Fibroblast of the conjunctiva (primary cell): Measurements from ENCODE around the gene CNTN2.

Experiments used
- DNase-seq: peaks from one replicate; pipeline ENCODE4 v3.0.0-alpha.2; 2010; ENCODE audit warnings: low read depth

Gene CNTN2

GRCh38 chr1:205018381-205018780, 24.6 kb upstream of the CNTN2 start:
- DNase-seq = no peak

GRCh38 chr1:205020466-205020865, 22.5 kb upstream of the CNTN2 start:
- no peak for DNase-seq

GRCh38 chr1:205024679-205025078, 18.3 kb upstream of the CNTN2 start:
- DNase-seq = no peak

DNA sequence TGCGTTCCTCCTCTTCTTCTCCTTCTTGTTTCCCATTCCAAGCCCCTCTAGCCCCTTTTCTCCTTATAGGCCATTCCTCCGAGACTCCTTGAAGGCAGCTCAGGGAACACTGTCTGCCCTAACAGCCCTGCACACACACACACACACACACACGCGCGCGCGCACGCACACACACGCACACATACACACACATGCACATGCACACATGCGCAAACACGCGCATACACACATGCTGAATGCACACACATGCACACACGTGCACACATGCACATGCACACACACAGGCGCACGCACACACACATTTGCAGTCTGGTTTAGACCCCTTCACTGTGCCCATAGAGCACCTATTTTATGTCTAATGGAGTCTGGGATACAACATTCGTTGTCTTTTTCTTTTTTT, 17.8 kb upstream of the CNTN2 start:
- DNase-seq = no peak

GRCh38 chr1:205026181-205026580, 16.8 kb upstream of the CNTN2 start:
- DNase-seq = no peak

- DNase-seq = no peak
Observed at GRCh38 chr1:205028390-205028789, 14.6 kb upstream of the CNTN2 start.

GRCh38 chr1:205028924-205029323, 14.1 kb upstream of the CNTN2 start:
- no peak for DNase-seq

GRCh38 chr1:205030241-205030640, 12.8 kb upstream of the CNTN2 start:
- no peak for DNase-seq

GRCh38 chr1:205030896-205031295, 12.1 kb upstream of the CNTN2 start:
- no peak for DNase-seq

GRCh38 chr1:205032508-205032907, 10.5 kb upstream of the CNTN2 start:
- DNase-seq = no peak

- DNase-seq = no peak
Observed at GRCh38 chr1:205037539-205037938, 5.5 kb upstream of the CNTN2 start.

DNA sequence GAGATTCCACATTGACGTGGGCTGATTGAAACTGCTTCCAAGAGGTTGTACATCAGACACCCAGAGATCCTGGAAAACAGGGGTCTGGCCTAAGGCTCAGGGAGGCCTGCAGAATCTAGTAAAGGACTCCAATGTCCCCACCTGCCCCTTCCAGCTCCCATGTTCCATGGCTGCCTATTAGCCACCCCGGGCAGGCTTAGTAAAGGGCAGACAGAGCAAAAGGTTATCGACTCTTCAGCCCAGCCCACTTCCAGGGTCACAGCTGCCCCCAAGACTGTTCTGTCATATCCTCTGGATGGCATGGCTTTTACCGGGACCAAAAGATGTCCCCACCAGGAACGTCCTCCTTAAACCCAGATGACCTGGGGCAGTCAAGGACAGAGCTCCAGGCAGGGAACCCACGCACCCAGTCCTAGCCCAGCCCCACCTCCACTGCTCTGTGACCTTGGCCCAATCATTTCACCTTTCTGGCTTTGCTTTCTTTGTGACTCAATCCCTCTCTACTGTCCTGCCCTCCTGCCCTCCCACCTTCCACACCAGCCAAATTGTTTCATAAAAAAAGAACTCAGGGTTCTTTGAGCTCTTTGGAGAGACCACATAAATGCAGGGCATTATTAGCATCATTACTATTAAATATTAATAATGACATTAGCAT, 4.8 kb upstream of the CNTN2 start:
- no peak for DNase-seq

GRCh38 chr1:205041001-205041715, 1.9 kb upstream of the CNTN2 start:
- DNase-seq = no peak

DNA sequence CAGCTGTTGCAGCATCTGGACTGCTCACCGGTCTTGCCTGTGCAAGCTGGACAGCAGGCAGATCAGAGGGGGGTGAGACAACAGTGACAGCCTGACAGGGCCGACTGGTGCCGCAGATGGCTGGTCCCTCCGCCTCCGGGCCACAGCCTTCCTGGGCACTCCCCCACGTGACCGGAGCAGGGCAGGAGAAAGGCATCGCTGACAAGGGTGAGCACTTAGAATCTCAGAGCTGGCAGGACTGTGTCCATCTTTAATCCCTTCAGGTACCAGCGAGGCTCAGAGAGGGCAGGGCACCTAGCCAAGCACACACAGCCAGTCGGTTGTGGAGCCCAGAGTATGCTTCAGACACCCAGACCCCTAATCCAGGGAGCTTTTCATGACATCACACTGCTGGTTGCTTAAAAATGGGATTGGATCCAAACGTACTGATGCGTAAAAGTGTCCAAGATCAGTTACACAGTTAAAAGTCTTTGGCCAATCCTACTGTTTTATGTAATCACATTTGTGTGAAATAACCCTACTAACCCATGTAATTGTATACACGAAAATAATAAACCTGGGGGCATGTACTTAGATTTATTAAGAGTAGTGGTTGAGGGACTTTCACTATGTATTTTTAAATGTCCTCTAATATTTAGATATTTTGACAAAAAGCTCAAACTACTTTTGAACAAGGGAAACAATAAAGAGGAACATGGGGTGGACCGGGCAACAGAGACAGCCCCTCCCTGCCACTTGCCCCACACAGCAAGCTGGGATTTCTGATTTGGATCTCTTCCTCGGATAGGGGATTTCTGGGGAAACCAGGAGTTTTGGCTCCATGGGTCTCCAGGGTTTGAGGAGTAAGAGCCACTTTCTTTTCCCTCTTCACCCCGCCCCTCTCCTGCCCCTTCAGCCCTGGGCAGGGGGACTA, 758 bp upstream of the CNTN2 start:
- no peak for DNase-seq

DNA sequence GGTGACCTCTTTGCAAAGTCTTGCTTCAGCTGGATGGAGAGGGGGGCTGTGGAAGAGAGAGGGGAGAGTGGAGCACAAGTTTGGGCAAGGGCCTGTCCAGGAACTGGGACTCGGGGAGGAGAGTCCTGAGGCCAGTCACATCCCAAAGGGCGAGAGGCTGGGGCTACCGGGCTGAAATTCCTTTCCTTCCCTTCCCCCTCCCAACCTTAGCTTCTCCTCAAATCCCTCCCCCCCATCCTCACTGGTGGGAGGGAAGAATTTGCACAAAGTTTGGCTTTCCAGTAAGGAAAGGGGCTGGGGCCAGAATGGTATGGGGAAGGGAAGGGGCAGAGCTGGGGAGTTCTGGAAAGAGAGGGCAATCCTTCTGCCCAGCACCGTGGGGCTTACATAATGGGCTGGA, 854 bp downstream of the CNTN2 start:
- no peak for DNase-seq

DNA sequence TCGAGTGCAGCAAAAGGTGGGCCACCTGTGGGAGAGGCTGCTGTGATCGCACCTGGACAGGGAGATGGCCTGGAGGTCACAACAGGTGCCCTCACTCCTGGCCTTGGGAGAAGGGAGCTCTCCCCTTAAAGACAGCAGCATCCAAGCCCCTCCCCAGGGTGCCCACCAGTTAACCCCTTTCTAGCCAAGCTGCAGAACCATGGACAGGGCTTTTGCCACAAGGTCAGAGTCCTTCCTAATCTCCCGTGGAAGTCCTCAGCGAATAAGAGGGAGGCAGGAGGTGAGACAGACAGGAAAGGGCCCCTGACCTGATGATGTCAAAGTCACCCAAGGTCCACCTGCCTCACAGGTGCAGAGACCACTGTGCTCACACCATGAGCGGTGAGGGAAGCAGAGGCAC, 1.7 kb downstream of the CNTN2 start:
- no peak for DNase-seq

GRCh38 chr1:205045146-205045545, 2.1 kb downstream of the CNTN2 start:
- no peak for DNase-seq

GRCh38 chr1:205046870-205047269, 3.9 kb downstream of the CNTN2 start:
- DNase-seq = no peak

DNA sequence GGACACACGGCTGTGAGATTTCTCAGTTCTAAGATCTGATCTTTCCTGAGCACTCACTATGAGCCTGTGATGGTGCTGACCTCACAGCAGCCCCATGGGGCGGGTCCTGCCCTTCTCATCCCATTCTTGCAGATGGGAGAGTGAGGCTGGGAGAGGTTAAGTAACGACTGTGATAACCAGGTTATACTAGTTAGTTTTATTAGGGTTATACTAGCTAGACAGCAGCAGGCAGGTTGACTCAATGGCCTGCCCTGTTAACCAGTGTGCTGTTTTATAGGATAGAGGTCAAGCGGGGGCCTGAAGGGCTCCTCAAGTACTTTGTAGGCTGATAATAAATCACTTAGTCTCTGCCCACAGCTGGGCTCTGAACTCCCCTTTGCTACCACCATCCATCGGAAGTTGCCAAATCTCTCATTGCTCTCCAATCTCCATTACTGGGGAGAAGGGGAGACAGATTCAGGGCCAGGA, 4.8 kb downstream of the CNTN2 start:
- no peak for DNase-seq

DNA sequence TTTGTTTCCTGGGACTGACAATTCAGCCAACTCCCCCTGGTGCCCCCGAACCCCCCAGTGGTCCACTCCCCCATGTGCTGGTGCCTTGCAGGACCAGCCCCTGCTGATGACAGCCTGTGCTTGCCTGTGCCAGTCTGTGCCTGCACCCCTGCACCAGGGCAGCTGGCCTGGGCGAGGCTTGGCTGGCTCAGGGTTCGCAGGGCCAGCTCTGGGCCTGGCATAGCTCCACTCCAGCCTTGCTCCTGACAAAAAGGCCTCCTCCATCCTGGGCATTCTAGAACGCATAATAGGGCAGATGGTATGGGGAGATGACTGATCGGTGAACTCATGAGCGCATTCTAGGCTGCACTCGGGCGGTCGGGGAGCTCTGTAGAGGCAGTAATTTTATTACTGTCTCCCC, 5.4 kb downstream of the CNTN2 start:
- no peak for DNase-seq

GRCh38 chr1:205049479-205049878, 6.5 kb downstream of the CNTN2 start:
- no peak for DNase-seq

- no peak for DNase-seq
Observed at GRCh38 chr1:205052690-205053089, 9.7 kb downstream of the CNTN2 start.

GRCh38 chr1:205053296-205053695, 10.3 kb downstream of the CNTN2 start:
- no peak for DNase-seq
